GM12873 (cell line): ENCODE results near the gene OPN4.

Experiments
- CTCF ChIP-seq: IDR thresholded peaks from 2 replicates; pipeline ENCODE4 v1.5.1; 2012; ENCODE audit warnings: low read depth, mild to moderate bottlenecking, moderate library complexity, low read length, control low read depth; ENCODE audit not compliant: insufficient read depth; ENCODE audit errors: missing control alignments

OPN4 gene

GRCh38 chr10:86659161-86659691, 4.9 kb downstream of the OPN4 start:
- no peak for TF ChIP-seq CTCF

- no peak for TF ChIP-seq CTCF
Measured at GRCh38 chr10:86659721-86660453, 5.5 kb downstream of the OPN4 start.

- TF ChIP-seq CTCF = no peak
Measured at GRCh38 chr10:86661161-86662025, 7.0 kb downstream of the OPN4 start.

- TF ChIP-seq CTCF = no peak
Measured at GRCh38 chr10:86662186-86663045, 8.1 kb downstream of the OPN4 start.

GRCh38 chr10:86663046-86663345, 8.6 kb downstream of the OPN4 start:
- TF ChIP-seq CTCF = no peak

GRCh38 chr10:86663576-86664339, 9.4 kb downstream of the OPN4 start:
- no peak for TF ChIP-seq CTCF
